GM21360 (cell line): ENCODE results near the gene SAMD14.

Source experiments
- ATAC-seq: cut with Tn5 transposase; IDR thresholded peaks from one replicate; pipeline ENCODE4 v1.9.1; 2021; ENCODE audit warnings: mild to moderate bottlenecking, moderate library complexity; ENCODE audit not compliant: unreplicated experiment

The SAMD14 gene

DNA sequence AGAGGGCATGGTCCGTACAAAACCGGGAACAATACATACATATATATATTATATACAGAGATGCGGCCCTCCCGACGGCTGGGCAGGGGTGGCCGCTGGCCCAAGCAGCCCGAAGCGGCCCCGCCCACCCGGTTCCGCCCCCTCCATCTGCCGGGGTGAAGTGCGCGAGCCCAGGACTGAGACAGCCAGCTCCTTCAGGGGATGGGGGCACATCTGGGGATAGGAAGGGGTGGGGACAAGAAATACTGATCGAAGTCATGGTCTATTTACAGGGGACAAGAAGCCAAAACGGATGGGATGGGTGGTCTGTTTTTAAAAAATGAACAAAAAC is 3.8 kb upstream of the SAMD14 start:
- no peak for ATAC-seq

DNA sequence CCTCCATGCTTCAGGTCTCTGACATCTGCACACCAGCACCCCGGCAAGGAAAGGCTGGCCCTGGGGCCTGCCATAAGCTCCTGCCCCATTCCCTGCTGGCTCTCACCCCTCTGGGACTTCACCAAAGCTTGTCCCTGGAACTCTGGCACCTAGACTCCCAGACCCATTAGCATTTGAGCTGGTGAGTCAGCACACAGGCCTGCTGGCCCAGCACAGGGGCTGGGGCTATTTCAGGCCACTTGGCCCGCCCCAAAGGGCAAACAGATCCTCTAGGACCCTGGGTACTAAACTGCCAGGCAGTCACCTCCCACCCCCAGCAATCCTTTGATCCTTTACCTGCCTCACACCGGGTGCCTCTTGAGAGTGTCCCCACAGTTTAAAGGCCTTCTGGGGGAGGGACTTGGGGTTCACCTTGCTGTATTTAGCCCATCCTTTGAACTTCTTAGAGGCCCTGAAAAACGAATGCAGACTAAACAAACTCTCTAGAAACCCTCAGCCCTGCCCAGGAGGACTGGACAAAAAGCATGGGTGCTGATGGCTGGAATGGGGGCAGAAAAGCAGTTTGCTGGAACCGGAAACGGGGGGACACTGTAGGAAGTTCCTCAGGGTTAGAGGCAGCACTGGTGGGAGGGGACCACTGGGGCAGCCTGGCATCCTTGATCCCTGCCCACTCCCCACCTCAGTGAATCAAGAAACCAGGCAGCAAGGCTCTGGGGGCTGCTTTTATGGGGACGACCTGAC is 3.2 kb upstream of the SAMD14 start:
- no peak for ATAC-seq

DNA sequence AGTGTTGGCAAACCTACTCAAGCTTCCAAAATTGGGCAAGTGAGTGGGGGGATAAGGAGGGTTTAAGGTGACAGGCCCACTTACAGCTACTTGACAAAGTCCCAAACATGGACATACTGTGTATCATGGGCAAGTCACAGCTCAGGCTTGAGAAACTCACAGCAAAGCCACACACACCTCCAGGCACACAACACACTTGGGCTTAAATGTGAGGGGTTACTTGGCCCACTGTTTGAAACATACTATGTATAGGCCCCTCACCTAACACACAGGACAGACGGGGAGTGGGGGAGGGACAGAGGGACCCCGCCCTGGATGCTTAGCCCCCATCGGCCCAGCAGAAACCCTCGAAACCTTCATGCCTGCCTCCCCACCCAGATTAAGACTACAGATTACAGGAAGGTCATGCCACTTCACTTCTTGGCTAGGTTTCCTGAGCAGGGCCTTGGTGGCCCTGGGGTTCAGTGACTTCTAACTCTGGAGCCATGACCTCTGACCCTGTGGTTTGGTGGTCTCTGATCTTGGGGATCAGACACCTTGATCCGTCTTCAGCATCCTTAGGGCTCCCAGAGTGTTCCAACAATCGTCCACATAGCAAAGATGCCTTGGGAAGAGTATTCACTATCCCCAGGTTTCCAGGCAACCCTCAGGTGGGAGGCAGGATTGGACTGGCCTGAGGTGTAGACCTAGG is 2.3 kb upstream of the SAMD14 start:
- ATAC-seq: no peak

DNA sequence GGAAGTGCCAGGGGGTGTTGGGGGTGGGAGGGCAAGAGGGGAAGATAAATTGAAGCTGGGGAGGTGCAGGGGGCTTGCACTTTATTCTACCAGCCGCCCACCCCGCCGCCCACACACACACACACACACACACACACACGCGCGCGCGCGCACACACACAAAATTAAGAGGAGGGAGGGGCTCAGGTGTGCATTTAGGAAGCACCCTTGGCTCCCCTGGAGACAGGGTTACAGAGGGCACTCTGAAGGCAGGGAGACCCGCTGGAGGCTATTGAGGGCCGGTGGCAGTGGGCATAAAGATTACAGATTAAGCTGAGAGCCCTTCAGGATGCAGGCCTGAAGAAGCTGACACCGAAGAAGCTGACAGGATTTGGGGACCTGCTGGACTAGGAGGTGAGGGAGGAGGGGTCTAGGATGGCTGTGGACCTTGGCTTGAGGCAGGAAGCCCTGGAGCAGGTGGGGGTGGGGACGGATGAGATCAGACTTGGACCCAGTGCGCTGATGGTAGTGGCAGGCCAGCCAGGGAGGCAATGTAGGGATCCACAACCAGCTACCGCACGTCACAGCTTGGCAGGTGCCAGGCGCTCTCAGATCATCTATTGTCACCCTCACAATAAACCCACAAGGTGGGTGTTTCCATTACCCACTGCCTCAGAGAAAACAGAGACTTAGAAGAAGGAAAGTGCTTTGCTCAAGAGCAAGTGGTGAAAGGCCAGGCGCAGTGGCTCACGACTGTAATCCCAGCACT is 772 bp upstream of the SAMD14 start:
- ATAC-seq: no peak

DNA sequence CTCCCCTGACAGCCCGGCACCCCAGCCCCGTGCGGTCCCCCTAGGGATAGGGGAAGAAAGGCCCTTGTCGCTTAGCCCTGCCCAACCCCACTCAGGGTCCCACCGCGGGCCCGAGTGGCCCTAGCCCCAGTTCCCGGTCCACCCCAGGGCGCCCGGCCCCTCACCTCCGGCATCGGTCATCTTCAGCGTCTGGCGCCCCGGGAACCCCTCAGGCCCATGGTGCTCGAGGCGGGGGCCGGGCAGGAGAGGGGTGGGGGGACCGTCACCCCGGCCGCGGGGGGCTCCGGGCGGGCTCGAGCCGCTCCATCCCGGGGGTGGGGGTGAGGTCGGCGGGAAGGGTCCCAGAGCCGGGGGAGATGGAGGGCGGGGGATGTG is 620 bp downstream of the SAMD14 start:
- ATAC-seq: no peak

DNA sequence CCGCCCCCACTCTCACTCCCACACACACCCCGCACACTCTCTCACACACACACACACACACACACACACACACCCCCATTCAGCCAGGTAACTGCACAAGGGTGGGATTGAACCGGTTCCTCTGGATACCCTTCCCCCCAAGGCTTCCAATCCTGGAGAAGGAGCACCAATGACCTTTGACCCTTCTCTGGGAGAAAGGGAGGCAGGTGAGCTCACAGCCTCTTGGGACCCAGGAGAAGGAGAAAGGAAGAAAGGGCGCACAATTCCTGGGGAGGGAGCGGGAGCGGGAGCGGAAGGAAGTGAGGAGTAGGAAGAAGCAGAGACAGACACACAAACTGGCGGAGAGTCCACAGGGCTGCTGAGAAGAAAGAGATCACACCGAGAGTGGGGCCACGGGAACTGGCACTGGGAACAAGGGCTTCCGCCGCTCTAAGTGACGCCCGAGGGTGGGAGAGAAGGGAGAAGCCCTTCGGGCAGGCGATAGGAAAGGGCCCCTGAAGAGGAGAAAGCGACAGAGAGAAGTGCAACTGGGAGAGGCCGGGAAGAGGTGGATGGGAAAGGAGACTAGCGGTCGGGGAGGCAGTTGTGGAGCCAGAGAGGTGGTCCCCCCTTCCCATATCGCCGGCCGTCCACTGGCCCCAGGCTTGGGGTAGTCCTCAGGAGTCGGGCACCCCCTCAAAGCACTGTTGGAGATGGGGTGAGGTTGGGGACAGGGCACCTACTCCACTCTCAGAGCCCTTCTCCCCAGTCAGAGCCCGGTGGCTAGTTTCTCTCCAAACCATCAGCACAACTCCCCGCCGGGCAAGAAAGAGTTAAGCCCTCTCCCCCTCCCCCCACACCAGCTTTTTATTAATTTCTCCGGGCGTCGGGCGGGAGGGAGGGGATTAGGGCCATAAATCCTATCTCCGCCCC is 1.3 kb downstream of the SAMD14 start:
- no peak for ATAC-seq

DNA sequence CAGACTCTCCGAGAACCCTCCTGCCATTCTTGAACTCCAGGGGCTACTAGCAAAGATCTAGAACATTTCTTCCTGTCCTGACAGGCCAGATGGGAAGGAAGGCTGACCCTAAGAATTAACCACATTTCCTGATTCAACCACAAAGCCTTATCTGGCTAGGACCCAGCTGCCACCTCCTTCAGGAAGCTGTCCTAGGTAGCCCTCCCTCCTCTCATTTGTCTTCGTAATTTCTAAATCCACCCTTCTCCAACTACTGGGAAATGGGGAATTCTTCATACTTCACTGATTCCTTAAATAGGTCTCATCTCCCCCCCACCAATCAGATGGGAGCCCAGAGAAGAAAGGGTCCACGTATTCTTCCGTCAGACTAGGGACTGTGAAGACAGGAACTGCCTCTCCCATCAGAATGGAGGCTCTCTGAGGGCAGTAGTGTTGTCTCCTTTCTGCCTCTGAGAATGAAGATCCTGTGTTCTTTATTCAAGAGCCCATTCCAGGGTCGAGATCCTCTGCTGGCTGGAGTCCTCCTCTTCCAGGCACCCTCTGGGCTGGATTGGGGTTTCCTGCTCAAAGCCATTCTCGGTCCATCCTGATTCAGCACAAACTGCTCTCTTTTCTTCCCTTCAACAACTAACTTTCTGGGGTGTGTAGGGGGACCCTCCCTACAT is 2.1 kb downstream of the SAMD14 start:
- ATAC-seq: no peak

DNA sequence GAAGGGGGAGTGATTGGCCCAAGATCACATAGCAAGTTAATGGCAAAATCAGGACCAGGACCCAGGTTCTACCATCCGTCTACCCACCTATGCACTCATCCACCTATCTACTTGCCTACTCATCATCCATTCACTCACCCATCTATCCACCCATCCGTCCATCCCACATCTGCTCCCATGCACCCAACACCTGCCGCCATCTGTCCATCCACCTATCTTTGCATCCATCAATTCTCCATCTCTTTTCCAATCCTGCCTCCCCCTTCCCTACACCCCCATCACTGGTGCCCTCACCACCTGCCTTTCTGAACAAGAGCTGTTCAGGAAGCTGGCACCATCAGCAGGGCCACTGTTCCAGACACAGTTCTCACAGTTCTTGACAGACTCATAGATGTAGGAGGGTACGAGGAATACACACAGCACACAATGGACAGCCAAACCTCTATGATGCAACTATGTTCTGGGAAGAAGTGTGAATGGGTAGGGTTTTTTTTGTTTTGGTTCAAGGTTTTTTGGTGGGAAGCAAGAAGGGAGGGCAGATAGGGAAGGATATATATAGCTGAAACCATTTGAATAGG is 4.5 kb downstream of the SAMD14 start:
- no peak for ATAC-seq

DNA sequence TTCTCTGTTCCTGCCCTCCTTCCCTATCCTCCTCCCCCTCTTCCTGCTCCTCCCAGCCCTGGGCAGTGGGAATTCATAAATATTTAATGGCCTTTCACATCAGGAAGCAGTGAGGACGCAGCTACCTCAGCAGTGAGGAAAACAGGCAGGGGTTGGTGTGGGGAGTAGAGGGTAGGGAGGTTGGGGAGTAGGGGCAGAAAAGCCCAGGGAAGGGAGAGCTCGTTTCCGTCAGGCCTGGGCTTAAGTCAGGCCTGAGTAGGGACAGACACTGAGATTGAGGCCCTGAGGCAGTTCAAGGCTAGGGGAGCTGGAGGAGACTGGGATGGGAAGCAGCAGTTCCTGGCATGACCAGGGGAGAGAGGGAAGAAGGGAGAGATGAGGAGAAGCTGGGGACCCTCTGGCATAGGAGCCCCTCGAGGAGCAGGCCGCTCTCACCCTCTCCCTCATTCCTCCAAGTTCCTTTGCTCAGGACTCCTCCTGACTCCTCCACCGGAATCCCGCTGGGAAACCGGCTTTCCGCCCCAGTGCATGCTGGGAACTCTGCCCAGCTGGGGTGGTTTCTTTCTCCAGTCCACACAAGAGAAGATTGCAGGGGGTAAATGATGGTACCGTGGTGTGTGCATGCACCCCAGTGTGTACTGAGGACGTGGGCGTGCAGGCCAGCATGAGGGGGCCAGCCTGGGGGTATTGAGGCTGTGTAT is 6.2 kb downstream of the SAMD14 start:
- no peak for ATAC-seq

DNA sequence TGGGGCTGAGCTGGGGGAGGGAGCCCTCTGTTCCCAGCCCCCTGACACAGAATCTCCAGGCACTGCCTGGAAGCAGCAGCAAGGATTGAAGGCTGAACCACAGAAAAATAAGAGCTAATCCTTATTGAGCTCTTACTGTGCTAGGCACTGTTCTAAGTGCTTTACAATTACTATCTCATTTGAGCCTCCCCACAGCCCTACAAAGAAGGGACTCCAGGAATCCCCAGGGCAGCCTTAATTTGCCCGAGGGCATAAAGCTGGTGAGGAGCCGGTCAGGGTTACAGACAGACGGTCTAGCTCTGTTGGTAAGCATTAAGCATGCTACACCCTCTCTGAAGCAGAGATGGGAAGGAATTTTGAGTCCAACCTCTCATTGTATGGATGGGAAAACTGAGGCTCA is 7.0 kb downstream of the SAMD14 start:
- ATAC-seq: no peak

DNA sequence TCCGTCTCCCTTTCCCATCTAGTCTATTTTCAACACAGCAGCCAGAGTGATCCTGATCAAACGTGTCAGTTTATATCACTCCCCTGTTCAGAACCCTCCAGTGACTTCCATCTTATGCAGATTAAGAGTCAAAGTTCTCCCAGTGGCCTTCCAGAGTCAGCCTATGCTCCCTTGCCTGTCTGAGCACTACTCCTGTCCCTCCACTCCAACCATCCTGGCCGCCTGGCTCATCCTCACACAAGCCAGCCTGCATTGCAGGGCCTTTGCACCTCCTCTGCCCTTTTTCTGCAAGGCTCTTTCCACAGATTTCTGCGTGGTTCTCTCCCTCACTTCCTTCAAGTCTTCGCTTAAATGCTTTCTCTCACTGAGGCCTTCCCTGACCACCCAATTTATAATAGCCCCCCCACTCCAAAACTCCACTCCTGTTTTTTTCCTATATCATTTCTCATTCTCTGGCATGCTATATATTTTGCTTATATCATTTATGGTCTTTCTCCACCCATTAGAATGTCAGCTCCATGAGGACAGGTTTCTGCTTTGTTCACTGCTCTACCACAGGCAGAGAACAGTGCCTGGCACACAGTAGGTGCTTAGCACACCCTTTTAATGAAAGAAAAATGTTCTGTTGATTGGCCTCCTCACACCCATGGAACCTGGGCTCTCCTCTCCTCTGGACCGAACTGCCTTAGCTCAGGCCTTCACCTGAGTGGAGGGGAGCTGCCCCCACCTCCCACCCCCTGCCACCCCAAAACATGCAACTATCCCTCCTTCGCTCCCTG is 9.3 kb downstream of the SAMD14 start:
- ATAC-seq: no peak

DNA sequence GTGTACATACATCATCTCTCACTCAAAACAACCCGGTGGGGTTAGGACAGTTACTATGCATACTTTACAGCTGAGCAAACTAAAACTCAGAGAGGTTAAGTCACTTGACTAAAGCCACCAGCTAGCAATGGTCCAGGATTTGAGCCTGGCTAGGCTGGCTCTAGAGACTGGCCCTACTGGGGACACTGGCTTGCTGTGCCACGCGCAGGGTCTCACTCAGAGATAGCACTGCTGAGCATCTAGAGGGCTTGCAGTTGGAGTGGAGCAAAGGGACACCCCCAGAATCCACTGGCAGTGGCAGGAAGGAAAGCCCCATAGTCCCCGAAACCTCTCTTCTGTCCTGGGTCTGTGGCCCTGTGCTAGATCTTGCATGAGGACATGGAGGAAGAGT is 11.1 kb downstream of the SAMD14 start:
- no peak for ATAC-seq

DNA sequence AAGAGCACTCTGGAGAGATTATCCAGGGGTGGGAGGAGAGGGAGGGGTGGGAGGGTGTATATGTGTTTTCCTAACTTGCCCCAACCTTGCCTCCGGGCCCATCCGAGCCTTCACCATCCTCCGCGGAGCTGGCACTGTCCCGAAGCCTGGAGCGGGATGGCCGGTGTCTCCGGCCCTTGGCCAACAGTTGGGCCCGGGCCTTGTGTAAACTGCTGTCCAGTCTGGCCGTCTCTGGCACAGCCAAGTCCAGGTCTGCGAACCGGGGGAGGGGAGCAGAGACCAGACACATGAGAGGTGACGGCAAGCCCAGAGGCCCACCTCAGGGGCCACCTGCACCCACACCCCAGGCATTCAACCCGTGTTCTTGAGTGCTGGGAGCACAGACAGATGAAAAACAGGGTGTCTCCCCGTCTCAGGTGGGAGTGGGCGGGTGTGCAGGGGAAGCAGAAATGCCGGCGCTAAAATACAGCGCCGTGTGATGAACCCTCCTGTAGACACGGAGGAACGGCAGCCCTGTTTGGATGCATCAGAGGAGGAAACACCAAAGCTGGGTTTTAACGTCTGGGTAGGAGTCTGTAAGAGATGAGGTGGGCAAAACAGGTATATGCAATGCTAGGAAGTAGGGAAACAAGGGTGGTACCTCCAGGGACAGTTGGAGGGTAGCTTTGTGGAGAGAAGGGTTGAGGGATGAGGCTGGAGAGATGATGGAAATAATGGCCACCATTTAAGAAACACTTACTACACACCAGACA is 11.7 kb downstream of the SAMD14 start:
- ATAC-seq: no peak

DNA sequence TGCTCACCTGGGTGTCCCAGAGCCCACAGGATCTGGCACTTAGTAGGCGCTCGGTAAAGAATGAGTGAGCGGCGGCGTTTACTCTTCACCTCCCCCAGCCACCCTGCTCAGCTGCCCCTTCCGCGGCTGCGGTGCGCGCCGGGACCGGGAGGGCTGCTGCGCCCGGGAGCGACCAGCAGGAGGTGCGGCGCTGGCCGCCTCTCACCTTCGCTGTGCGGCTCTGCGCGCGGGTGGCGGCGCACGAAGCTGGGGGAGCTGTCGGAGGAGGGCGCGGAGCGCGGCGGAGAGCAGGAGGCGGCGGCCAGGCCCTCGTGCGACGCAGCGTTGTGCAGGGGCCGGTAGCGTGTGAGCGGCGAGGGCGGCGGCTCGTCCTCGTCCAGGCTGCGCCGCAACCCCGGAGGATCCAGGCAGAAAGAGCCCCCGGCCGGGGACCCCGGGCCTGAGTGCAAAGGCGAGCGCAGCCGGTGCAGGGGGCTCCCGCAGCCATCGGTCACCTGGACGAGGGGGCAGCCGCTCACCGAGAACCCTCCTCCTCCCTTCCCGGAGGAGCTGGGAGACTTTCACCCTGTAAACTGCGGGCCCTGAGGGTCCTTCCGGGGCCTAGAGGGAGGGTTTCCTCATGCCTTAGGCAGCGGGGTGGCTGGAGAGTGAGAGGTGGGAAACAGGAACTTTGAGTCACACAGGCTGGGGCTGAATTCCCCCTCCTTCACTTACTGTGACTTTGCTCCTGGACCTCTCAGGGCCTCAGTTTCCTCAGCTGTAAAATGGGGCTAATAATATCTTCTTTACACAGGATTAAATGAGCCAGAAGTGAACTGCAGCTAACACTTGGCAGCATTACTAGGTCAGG is 12.5 kb downstream of the SAMD14 start:
- ATAC-seq: no peak

DNA sequence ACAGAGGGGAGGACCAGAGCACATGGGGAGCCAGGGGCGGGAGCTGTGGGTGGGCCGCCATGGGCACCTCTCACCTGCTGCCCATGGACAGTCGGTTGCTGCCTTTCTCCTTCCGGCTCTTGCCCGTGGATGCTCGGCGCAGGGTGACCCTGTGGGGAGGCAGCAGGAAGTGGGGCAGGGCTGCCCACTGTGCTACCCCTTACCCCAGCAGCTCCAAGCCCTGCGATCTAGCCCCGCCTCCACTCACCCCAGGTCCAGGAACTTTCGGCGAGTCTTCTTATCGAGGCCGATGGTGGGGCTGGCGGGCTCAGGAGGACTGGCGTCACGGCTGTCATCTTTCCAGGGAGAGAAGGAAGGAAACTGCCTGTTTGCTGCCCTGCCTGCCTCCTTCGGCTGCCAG is 14.2 kb downstream of the SAMD14 start:
- no peak for ATAC-seq

DNA sequence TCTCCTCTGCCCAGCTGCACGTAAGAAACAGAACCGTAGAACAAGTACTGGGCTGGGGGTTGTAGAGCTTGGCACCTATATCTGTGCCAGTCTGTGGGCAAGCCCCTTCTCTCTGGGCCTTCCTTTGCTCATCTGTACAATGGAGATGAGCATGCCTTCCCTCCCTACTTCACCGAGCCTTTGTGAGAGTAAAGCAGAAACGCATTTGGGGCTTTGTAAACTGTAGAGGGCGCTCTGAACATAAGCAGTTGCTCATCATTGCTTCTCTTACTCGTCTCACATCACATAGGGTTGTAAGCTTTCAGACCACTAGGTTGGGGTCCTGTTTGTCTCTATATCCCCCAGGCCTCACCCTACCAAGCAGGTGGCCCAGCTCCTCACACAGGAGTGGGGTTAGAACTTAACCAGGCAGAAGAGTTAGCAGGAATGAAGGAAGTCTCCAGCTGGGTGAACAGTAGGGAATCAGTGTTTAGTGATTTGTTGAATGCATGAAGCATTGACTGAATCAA is 15.1 kb downstream of the SAMD14 start:
- ATAC-seq: no peak

DNA sequence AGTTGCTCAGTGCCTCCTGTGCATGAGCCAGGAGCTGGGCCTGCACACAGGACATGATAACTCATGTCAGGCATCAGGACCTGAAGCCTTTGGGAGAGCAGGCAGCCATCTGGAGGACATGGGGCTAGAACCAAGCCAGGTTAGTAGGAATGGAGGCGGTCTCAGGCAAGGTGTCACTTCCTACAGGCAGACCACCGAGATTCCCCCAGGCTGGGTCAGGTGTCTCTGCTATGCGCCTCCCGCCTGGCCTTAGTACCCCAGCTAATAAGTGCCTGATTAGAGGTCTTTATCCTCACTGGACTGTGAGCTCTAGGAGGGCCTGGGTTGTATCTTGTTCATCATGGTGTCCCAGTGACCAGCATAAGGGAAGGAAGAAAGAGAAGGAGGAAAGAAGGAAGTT is 15.6 kb downstream of the SAMD14 start:
- no peak for ATAC-seq
